ENCODE measurements around the gene PCP2. TPM values are rescaled to one million over a fixed set of nuclear protein-coding genes. Genes with fewer than 3 reads are reported as not detected.

The PCP2 gene
- total RNA-seq, 1 experiment from 2014 or later = not detected

DNA sequence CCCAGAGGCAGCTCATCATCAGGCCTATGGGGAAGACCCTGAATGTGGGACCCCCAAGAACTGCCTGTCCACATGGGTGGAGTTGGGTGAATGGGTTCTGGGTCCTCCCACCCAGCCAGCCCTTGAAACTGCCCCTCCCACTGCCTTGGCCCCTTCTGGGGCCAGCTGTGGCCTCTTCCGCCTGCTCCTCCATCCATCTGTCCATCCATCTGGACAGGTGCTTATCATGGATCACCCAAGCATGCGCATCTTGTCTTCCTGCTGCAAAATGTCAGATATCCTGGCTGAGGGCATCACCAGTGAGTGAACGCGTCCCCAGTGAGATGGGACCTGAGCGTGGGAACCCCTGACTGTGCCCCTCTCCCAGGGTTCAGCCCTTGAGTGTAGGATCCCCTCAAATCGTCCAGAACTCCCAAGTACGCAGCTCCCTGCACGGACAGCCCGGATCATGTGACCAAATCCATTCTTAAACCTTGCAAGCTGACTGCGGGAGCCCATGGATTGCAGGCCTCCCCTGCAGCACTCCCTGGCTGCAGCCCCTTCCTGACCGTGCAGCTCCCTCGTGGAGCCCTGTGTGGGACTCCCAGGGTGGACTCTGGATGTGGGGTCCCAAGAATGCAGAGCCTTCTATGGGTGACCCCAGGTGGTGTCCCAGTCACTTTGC is 5.4 kb upstream of the PCP2 start:
- DNase-seq (ENCODE audit: low read depth) = no peak

DNA sequence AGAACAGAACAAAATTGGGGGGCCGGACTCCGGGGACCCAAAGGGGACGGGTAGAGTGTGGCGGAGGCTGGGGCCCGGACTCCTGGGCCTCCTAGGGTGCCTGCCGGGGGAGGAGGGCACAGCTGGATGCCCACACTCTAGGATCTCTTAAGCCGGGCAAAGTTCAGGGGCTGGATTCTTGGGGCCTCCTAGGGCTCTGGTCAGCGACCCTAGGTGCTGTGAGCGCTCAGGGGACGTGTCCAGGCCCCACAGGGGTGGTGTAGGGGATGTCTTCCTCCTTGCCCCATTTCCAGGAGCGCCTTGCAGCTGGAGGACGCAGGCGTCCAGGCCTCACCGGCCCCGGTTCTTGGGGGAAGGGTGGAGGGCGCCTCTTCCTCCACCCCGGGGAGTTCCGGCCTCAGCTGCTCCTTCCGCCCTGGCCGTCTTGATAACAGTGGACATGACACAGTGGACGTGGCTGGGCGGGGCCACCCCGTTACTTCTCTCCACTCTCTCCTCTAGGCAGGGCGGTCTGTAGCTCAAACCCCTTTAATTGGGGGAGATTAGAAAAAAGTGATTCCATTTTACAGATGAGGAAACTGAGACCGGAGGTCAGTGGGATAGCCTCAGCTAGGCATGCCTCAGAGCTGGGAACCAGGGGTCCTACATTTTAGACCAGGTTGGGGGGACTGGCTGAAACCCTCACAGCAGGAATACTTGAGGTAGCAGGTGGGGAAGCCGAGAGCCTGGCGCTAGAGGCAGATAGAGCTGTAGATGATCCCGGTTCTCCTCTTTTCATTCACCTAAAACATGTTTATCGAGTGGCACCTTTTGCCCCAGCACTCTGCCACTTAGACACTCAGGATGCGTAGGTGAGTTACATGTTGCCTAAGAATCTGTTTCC is 4.1 kb upstream of the PCP2 start:
- DNase-seq (ENCODE audit: low read depth) = no peak

DNA sequence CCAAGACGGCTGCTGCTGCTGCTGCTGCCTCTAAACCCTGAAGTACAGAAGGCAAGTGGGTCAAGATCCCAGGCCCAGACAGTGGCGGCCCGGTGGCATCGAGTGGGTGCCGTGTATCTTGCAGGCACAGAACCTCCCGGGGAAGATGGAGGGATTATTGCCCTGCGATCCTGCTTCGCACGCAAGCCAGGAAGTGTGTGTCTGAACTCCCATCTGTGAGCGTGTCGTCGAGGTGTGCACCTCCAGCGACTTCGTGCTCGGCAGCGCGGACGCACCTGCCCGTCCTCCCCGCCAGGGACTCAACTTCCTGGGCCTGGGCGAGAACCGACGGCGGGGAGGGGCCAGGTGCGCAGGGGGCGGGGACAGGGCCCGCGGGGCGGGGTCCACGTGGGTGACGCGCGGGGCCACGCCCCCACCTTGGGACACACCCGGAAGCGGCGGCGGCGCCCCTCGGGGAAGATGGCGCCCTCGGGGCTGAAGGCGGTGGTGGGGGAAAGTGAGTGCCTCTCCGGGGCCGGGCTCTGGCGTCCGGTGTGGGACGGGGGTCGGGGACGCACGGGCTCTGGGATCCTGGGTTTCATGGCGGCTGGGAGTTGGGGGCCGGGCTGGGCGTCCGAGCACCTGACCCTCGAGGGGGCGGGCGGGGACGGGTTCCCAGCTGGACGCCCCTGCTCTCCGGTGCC is 3.3 kb upstream of the PCP2 start, which contains the start of gene STXBP2:
TSS of gene STXBP2 (plus strand) at position 420 of the 683 bp plus-strand sequence. CDS start at position 460, 40 bp downstream.
- no peak for DNase-seq (ENCODE audit: low read depth)

- no peak for DNase-seq (ENCODE audit: low read depth)
These were observed 2.8 kb upstream of the PCP2 start for GRCh38 chr19:7636317-7636690.

- no peak for DNase-seq (ENCODE audit: low read depth)
These were observed 2.2 kb upstream of the PCP2 start for GRCh38 chr19:7635670-7636069.

GRCh38 chr19:7632340-7633203 is 947 bp downstream of the PCP2 start:
- no peak for DNase-seq (ENCODE audit: low read depth)

- DNase-seq (ENCODE audit: low read depth) = no peak
These were observed 1.9 kb downstream of the PCP2 start for GRCh38 chr19:7631577-7631976.

- DNase-seq (ENCODE audit: low read depth) = peak; percentile 98
These were observed 4.0 kb downstream of the PCP2 start, which contains the start of the genes PET100 and XAB2 for GRCh38 chr19:7629347-7630054. Gene PET100, plus strand, starts transcription at chr19:7629793. Its CDS starts 41 bp downstream, at chr19:7629834. Gene XAB2, minus strand, starts transcription at chr19:7629545. Its CDS starts 18 bp downstream, at chr19:7629527.

- no peak for DNase-seq (ENCODE audit: low read depth)
These were observed 4.8 kb downstream of the PCP2 start for GRCh38 chr19:7628589-7629311.

DNA sequence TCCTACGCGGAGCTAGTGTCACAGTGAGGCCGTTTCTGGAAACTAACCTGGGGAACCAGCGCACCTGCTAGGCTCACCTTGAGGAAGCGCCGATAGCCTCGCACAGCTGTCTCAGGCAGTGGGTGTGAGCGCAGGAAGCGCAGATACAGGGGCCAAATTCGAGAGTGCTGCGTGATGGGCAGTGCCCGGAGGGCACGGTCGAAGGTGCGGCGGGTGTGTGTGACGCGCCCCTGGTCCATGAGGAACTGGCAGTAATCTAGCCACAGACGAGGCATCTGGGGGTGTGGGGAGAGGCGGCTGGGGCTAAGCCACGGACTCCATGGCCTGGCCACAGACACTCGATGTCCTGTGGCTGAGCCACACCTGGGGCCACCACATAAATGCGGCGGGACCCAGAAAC is 6.4 kb downstream of the PCP2 start:
- no peak for DNase-seq (ENCODE audit: low read depth)

GRCh38 chr19:7625763-7626372 is 7.7 kb downstream of the PCP2 start:
- no peak for DNase-seq (ENCODE audit: low read depth)

DNA sequence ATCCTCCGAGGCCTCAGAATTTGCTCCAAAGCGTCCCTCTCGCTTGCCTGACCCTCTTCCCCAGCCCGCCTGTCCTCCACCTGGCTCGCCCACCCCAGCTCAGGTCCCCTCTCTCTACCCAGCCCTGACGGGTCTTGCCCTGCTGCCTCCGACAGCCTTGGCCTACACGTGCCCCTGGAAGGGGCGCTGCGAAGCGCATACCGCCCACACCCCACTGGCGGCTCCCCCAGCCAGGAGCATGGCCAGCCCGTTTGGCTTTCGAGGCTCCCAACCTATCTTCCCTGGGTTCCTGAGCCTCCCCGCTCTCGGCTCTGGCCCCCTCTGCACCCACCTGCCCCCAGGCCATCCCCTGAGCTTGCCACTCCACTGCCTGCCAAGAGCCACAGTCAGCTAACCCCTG is 8.7 kb downstream of the PCP2 start:
- no peak for DNase-seq (ENCODE audit: low read depth)

DNA sequence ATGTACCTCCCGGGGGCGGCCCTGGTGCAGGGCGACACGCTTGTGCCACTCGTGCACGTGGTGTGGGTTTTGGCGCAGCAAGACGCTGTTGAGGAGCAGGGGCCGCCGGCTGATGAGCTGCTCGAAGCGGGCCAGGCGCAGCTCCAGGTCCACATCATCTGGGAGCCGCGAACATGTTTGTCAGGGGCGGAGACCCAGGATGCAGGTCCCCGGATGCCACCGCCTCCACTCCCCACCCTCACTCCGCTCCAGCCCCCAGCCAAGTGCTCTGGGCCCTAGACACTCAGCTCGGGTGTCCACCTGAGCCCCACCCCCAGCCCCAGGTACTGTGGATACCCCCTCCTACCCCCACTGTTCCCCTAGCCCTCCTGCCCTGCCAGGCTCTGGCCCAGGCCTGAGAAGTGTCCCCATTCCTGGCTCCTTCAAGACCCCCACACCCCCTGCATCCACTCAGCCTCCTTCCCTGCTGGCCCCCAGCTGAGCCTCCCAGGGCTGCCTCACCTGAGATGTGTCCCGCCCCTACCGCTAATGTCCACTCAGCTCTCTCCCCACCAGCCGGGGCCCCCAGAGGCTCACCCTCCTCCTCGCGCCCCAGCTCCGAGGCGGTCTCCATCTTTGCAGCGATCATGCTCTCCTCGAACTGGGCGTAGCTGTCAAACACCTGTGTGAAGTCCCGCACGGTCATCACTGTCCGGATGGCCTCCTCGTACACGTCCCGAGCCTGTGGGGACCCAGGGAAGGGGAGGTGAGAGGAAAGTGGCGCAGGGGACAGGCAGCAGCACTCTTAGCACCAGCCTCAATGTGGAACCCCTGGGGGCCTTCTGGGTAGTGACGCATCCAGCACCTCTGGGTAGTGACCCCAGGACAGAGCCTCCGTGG is 9.6 kb downstream of the PCP2 start:
- DNase-seq (ENCODE audit: low read depth) = no peak

GRCh38 chr19:7622933-7623685 is 10.4 kb downstream of the PCP2 start:
- no peak for DNase-seq (ENCODE audit: low read depth)

GRCh38 chr19:7620442-7621412 is 12.8 kb downstream of the PCP2 start:
- DNase-seq (ENCODE audit: low read depth) = no peak

DNA sequence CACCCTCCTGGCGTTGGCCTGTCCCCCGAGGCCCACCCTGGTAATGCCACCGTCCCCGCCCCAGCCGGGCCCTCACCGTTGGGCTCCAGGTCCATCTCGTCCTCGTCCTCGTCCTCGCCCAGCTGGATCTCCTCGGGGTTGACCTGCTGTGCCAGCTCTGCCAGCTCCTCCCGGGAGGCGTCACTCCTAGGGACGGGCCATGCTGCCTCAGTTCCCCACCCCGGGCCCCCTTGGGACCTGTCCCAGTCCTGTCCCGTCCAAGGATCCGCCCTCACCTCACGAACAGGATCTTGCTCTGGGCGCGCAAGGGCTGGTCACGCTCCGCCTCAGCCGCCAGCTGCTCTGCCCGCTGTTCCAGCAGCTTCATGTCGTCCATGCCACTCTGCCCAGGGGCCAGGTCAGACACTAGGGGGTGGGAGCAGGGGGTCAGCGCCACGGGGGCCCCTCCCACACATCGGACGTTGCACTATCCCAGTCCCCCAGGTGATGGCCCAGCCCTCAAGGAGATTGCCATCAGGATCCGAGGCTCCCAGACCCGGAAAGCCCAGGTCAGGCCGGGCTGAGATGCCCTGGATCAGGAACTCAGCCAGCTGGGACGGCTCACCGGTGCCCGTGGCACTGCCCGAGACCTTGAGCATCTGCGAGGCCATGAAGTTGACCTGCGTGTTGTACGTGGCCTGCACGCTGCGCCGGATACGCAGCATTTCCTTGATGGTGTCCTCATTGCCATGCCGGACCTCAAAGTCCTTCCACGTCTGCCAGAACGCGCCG is 13.7 kb downstream of the PCP2 start:
- DNase-seq (ENCODE audit: low read depth) = no peak
